Measurements from ENCODE around the gene DNAJB11. TPM values are rescaled to one million over a fixed set of nuclear protein-coding genes. Genes with fewer than 3 reads are reported as not detected.

The DNAJB11 gene
- total RNA-seq, 1 donor from 2014 or later: 53.5 TPM

GRCh38 chr3:186612721-186613636 is 42.5 kb downstream of the DNAJB11 start, which contains the start of gene AHSG:
Gene AHSG (plus strand): TSS chr3:186613060. CDS start chr3:186613142, 82 bp downstream.
- no peak within 1 kb of the TSS for H3K4me3 Mint-ChIP-seq
- no peaks in the 10 kb centered on the region for H3K36me3 Mint-ChIP-seq (ENCODE audit: low read depth)
- H3K9me3 Mint-ChIP-seq: no peaks in the 10 kb centered on the region
- peaks cover 45% of the 10 kb centered on the region for H3K27me3 Mint-ChIP-seq (ENCODE audit: low read depth)
- TF ChIP-seq, protein P1, sequence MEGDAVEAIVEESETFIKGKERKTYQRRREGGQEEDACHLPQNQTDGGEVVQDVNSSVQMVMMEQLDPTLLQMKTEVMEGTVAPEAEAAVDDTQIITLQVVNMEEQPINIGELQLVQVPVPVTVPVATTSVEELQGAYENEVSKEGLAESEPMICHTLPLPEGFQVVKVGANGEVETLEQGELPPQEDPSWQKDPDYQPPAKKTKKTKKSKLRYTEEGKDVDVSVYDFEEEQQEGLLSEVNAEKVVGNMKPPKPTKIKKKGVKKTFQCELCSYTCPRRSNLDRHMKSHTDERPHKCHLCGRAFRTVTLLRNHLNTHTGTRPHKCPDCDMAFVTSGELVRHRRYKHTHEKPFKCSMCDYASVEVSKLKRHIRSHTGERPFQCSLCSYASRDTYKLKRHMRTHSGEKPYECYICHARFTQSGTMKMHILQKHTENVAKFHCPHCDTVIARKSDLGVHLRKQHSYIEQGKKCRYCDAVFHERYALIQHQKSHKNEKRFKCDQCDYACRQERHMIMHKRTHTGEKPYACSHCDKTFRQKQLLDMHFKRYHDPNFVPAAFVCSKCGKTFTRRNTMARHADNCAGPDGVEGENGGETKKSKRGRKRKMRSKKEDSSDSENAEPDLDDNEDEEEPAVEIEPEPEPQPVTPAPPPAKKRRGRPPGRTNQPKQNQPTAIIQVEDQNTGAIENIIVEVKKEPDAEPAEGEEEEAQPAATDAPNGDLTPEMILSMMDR (conservative IDR thresholded peaks at IDR 0.05): no peak
- H3K4me1 Mint-ChIP-seq: peaks cover 12% of the 10 kb centered on the region
- DNase-seq (ENCODE audit: low read depth, low spot score): no peak
- no peak within 1 kb of the TSS for H3K27ac Mint-ChIP-seq (ENCODE audit: unreplicated experiment)

DNA sequence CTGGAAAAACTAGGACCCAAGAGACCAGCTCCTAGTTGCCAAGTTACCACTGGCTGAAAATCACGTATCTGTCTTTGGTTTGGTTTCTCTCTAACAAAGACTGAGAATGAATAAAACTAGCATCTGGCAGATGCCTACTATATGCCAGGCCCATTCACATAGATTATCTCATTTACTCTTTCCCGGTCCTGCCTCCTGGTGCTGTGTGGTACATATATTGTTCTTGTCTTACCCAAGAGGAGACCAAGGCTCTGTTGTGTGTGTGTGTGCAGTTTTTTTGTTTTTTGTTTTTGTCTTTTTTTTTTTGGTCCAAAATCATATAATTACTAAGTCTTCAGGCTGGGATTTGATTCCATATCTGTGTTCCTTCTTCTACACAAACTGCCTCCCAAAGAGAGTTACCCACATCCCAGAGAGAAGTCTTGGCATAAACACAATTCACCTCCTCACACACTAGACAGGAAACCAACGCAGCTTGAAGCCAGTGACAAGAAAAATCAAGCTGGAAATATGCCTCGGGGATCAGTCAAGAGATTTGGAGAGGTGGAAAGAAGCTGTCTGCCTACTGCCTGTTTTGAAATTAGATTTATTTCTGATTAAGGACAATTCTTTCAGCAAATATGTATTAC is 43.2 kb downstream of the DNAJB11 start:
- Mint-ChIP-seq H3K4me1 (peaks cover 12% of the 10 kb centered on the region), H3K4me3 (no peak overlapping the region), H3K27ac (ENCODE audit: unreplicated experiment) (no peak overlapping the region), H3K9me3 (no peaks in the 10 kb centered on the region), H3K27me3 (ENCODE audit: low read depth) (peaks cover 53% of the 10 kb centered on the region), H3K36me3 (ENCODE audit: low read depth) (no peaks in the 10 kb centered on the region)
- DNase-seq (ENCODE audit: low read depth, low spot score): no peak
- TF ChIP-seq, protein P1 (conservative IDR thresholded peaks at IDR 0.05): no peak

DNA sequence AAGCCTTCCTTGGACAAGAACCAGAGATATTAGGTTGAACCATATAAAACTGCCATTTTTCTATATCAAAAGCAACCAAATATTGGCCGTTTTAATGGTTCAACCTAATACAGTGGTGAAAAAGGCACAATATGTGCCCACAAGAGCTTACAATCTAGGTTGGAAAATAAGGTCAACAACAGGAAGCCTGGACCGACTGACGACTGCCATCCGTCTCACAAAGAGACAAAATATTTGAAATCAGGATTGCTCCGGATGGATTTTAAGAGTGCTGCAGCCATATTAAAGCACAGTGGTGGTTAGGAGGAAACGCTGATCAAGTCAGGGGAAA is 43.7 kb downstream of the DNAJB11 start:
- no peak overlapping the region for H3K27ac Mint-ChIP-seq (ENCODE audit: unreplicated experiment)
- H3K27me3 Mint-ChIP-seq (ENCODE audit: low read depth): peaks cover 54% of the 10 kb centered on the region

GRCh38 chr3:186614597-186615483 is 44.3 kb downstream of the DNAJB11 start:
- peaks cover 57% of the 10 kb centered on the region for H3K27me3 Mint-ChIP-seq (ENCODE audit: low read depth)
- no peak overlapping the region for H3K27ac Mint-ChIP-seq (ENCODE audit: unreplicated experiment)
- TF ChIP-seq, protein P1 (conservative IDR thresholded peaks at IDR 0.05): peak; percentile 95
- H3K4me1 Mint-ChIP-seq: peaks cover 12% of the 10 kb centered on the region
- H3K36me3 Mint-ChIP-seq (ENCODE audit: low read depth): no peaks in the 10 kb centered on the region
- no peaks in the 10 kb centered on the region for H3K9me3 Mint-ChIP-seq
- DNase-seq (ENCODE audit: low read depth, low spot score): peak; percentile 76
- H3K4me3 Mint-ChIP-seq: no peak overlapping the region

More for the DNA sequence above, 43.7 kb downstream of the DNAJB11 start:
- TF ChIP-seq, protein P1 (conservative IDR thresholded peaks at IDR 0.05): no peak
- no peak for DNase-seq (ENCODE audit: low read depth, low spot score)
- H3K4me3 Mint-ChIP-seq: no peak overlapping the region
- H3K4me1 Mint-ChIP-seq: peaks cover 12% of the 10 kb centered on the region
- H3K9me3 Mint-ChIP-seq: no peaks in the 10 kb centered on the region
- no peaks in the 10 kb centered on the region for H3K36me3 Mint-ChIP-seq (ENCODE audit: low read depth)

DNA sequence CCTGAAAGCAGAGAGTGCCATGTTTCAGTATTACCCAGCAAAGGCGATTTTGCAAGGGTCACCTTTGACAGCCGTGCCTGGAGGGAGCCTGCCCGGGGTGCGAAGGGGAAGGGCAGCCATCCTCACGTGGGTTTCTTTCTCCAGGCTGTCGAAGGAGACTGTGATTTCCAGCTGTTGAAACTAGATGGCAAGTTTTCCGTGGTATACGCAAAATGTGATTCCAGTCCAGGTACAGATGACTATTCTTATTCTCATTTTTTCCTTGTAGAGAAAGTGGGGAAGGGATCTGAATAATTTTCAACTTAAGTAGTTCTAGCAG is 45.7 kb downstream of the DNAJB11 start:
- Mint-ChIP-seq H3K9me3 (no peaks in the 10 kb centered on the region), H3K27ac (ENCODE audit: unreplicated experiment) (no peak overlapping the region), H3K36me3 (ENCODE audit: low read depth) (no peaks in the 10 kb centered on the region), H3K4me1 (peaks cover 12% of the 10 kb centered on the region), H3K4me3 (no peak overlapping the region), H3K27me3 (ENCODE audit: low read depth) (peaks cover 60% of the 10 kb centered on the region)
- TF ChIP-seq, protein P1 (conservative IDR thresholded peaks at IDR 0.05): no peak
- DNase-seq (ENCODE audit: low read depth, low spot score): no peak
